ENCODE measurements around the gene TNFRSF13B. TPM values are rescaled to one million over a fixed set of nuclear protein-coding genes. Genes with fewer than 3 reads are reported as not detected.

TNFRSF13B gene
- total and polyA plus RNA-seq, 2 donors (not counting 3 experiments of a cell fraction or from before 2014, with no cell fraction given), result not detected

GRCh38 chr17:16954521-16954920 lies 17.4 kb downstream of the TNFRSF13B start:
- no peaks in the 10 kb centered on the region for H3K36me3 ChIP-seq (ENCODE audit: control insufficient read depth in 2 of 2, extremely low read depth in 1 of 2, insufficient read depth in 2 of 2, low read length in 2 of 2)

More at GRCh38 chr17:16954521-16954920, 17.4 kb downstream of the TNFRSF13B start:
- Histone ChIP-seq H2AFZ (ENCODE audit: low read depth, low read length) (no peak overlapping the region), H3K9me3 (replicated peaks; ENCODE audit: control insufficient read depth, insufficient read depth, low read length) (no peaks in the 10 kb centered on the region), H3K9ac (replicated peaks; ENCODE audit: extremely low read depth, insufficient read depth, low read length) (no peak overlapping the region), H3K4me3 (replicated peaks in 1 of 3; ENCODE audit: insufficient read depth in 1 of 3, low read depth in 1 of 3, low read length in 3 of 3) (no peak overlapping the region), H3K79me2 (ENCODE audit: control insufficient read depth, insufficient read depth, low read length) (no peaks in the 10 kb centered on the region), H3K27me3 (ENCODE audit: control insufficient read depth in 2 of 2, insufficient read depth in 2 of 2, low read length in 2 of 2) (peaks cover 0 to 15% of the 10 kb centered on the region in 2 experiments), H3K27ac (ENCODE audit: insufficient read depth, low read depth, low read length) (no peak overlapping the region), H4K20me1 (replicated peaks; ENCODE audit: control insufficient read depth, extremely low read depth, insufficient read depth, low read length) (no peaks in the 10 kb centered on the region), H3K9me1 (replicated peaks; ENCODE audit: control insufficient read depth, extremely low read depth, insufficient read depth, low read length) (no peaks in the 10 kb centered on the region), H3K4me2 (ENCODE audit: insufficient read depth, low read length) (no peak overlapping the region), H3K4me1 (ENCODE audit: control insufficient read depth, extremely low read depth, insufficient read depth, low read length) (no peaks in the 10 kb centered on the region)
- TF ChIP-seq, protein P1, sequence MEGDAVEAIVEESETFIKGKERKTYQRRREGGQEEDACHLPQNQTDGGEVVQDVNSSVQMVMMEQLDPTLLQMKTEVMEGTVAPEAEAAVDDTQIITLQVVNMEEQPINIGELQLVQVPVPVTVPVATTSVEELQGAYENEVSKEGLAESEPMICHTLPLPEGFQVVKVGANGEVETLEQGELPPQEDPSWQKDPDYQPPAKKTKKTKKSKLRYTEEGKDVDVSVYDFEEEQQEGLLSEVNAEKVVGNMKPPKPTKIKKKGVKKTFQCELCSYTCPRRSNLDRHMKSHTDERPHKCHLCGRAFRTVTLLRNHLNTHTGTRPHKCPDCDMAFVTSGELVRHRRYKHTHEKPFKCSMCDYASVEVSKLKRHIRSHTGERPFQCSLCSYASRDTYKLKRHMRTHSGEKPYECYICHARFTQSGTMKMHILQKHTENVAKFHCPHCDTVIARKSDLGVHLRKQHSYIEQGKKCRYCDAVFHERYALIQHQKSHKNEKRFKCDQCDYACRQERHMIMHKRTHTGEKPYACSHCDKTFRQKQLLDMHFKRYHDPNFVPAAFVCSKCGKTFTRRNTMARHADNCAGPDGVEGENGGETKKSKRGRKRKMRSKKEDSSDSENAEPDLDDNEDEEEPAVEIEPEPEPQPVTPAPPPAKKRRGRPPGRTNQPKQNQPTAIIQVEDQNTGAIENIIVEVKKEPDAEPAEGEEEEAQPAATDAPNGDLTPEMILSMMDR (IDR thresholded peaks at IDR 0.05; ENCODE audit: extremely low read depth in 1 of 2, insufficient read depth in 1 of 2, low read depth in 1 of 2, low read length in 2 of 2), result no peak
- TF ChIP-seq EZH2 (IDR thresholded peaks at IDR 0.05; ENCODE audit: borderline replicate concordance, low read depth, low read length, severe bottlenecking), result no peak
- no peak for TF ChIP-seq MAX (IDR thresholded peaks at IDR 0.05; ENCODE audit: insufficient read depth, insufficient read length)
- TF ChIP-seq FOS (IDR thresholded peaks at IDR 0.05; ENCODE audit: borderline replicate concordance, insufficient read depth, low read length), result no peak
- TF ChIP-seq GATA2 (IDR thresholded peaks at IDR 0.05; ENCODE audit: insufficient read depth, insufficient read length, low read depth, low read length), result no peak
- TF ChIP-seq MYC (IDR thresholded peaks at IDR 0.05; ENCODE audit: low read depth, low read length), result no peak
- TF ChIP-seq POLR2AphosphoS5 (IDR thresholded peaks at IDR 0.05; ENCODE audit: insufficient read depth, low read depth, low read length), result no peak
- TF ChIP-seq JUN (IDR thresholded peaks at IDR 0.05; ENCODE audit: borderline replicate concordance, insufficient read depth, insufficient read length, low read depth), result no peak
- TF ChIP-seq POLR2A (IDR thresholded peaks at IDR 0.05; ENCODE audit: low read depth, low read length), result no peak
- no TSS peak for BruUV-seq (replicated peaks)
- FAIRE-seq, result no peak
- no peak for DNase-seq (ENCODE audit: low read depth, low spot score)
- intact Hi-C loops (cut with micrococcal nuclease), result no loop called here
- dilution Hi-C loops (cut with MboI; ENCODE audit: extremely low pct_ligation_motif_present, low sequenced_read_pairs), result no loop called here
- ChIA-PET POLR2A (no interaction called here), CTCF (no interaction called here)
